IMR-90 (cell line): ENCODE results near the gene TRIP11. TPM values are rescaled to one million over a fixed set of nuclear protein-coding genes. Genes with fewer than 3 reads are reported as not detected.

Experiments used
- ATAC-seq: fragments of 200-7000 bp; cut with Tn5 transposase; 2 replicates; pipeline ENCODE4 v1.9.1; 2020; ENCODE audit warnings: low read depth, mild to moderate bottlenecking, moderate library complexity
- BruUV-seq: library from RNA; stranded (reverse); fragments of 400-500 nt; replicated peaks from 2 replicates; lab custom pipeline; 2021; lab: Mats Ljungman, UMichigan
- CTCF ChIA-PET: fragments of 300-600 bp; formaldehyde crosslinking; extraction: SDS; loops from one replicate; lab custom pipeline; 2021; ENCODE audit warnings: antibody characterized with exemption; lab: Yijun Ruan, JAX
- POLR2A ChIA-PET: fragments of 300-600 bp; sonication (Branson Sonifier 250); formaldehyde crosslinking; loops from one replicate; lab custom pipeline; 2022; ENCODE audit warnings: antibody characterized with exemption; ENCODE audit not compliant: unreplicated experiment; lab: Charles Lee
- DNase-seq: peaks from one replicate; pipeline ENCODE4 v3.0.0; 2013
- H2AFZ ChIP-seq: replicated peaks from 2 replicates; pipeline ENCODE3; 2013; ENCODE audit warnings: low read length, mild to moderate bottlenecking; ENCODE audit not compliant: poor library complexity
- H2AK5ac ChIP-seq: 2 replicates; pipeline ENCODE4 v1.6.1; 2013; ENCODE audit warnings: low read depth, low read length, inconsistent platforms
- H2AK9ac ChIP-seq: replicated peaks from 2 replicates; pipeline ENCODE3; 2013; ENCODE audit warnings: mild to moderate bottlenecking, low read depth, low read length, moderate library complexity; ENCODE audit not compliant: poor library complexity
- H2BK120ac ChIP-seq: 2 replicates; pipeline ENCODE4 v1.6.1; 2013; ENCODE audit warnings: low read depth, low read length, inconsistent platforms
- H2BK15ac ChIP-seq: 3 replicates; pipeline ENCODE4 v1.6.1; 2013; ENCODE audit warnings: low read depth, low read length, inconsistent platforms
- H2BK20ac ChIP-seq: 2 replicates; pipeline ENCODE4 v1.6.1; 2013; ENCODE audit warnings: low read depth, mild to moderate bottlenecking, inconsistent platforms, low read length, moderate library complexity
- H2BK5ac ChIP-seq: 2 replicates; pipeline ENCODE4 v1.6.1; 2013; ENCODE audit warnings: mild to moderate bottlenecking, low read depth, low read length, inconsistent platforms; ENCODE audit not compliant: poor library complexity, severe bottlenecking
- H3K14ac ChIP-seq: replicated peaks from 2 replicates; pipeline ENCODE4 v1.6.1; 2013; ENCODE audit warnings: low read depth, low read length, inconsistent platforms
- H3K18ac ChIP-seq: 2 replicates; pipeline ENCODE4 v1.6.1; 2013; ENCODE audit warnings: low read depth, low read length, control low read depth
- H3K23ac ChIP-seq: 2 replicates; pipeline ENCODE4 v1.6.1; 2013; ENCODE audit warnings: low read depth, low read length, inconsistent platforms
- H3K27ac ChIP-seq: 2 replicates; pipeline ENCODE4 v1.5.1; 2013; ENCODE audit warnings: mild to moderate bottlenecking, control low read depth, low read length; ENCODE audit not compliant: insufficient read depth
- H3K27me3 ChIP-seq: 2 replicates; pipeline ENCODE4 v1.6.1; 2013; ENCODE audit warnings: low read length; ENCODE audit not compliant: control insufficient read depth, insufficient read depth
- H3K36me3 ChIP-seq: 2 replicates; pipeline ENCODE4 v1.6.1; 2013; ENCODE audit warnings: low read length, mixed read lengths; ENCODE audit not compliant: control insufficient read depth, insufficient read depth
- H3K4ac ChIP-seq: 2 replicates; pipeline ENCODE4 v1.6.1; 2013; ENCODE audit warnings: low read depth, low read length, inconsistent platforms
- H3K4me1 ChIP-seq: 2 replicates; pipeline ENCODE4 v1.6.1; 2013; ENCODE audit warnings: low read length, mixed read lengths; ENCODE audit not compliant: control insufficient read depth, insufficient read depth
- H3K4me2 ChIP-seq: 2 replicates; pipeline ENCODE4 v1.6.1; 2013; ENCODE audit warnings: low read depth, mild to moderate bottlenecking, control low read depth, low read length, moderate library complexity
- H3K4me3 ChIP-seq: 2 replicates; pipeline ENCODE4 v1.5.1; 2013; ENCODE audit warnings: low read depth, mild to moderate bottlenecking, control low read depth, low read length, moderate library complexity; ENCODE audit not compliant: insufficient read depth
- H3K56ac ChIP-seq: 2 replicates; pipeline ENCODE4 v1.6.1; 2013; ENCODE audit warnings: low read length, inconsistent platforms; ENCODE audit not compliant: insufficient read depth; ENCODE audit errors: extremely low read depth
- H3K79me1 ChIP-seq, 2 experiments: 2 replicates each; pipeline ENCODE4 v1.6.1; 2013; ENCODE audit warnings: low read length in 2 of 2, inconsistent platforms in 1 of 2, low read depth in 1 of 2
- H3K9ac ChIP-seq: 2 replicates; pipeline ENCODE4 v1.6.1; 2013; ENCODE audit warnings: low read depth, low read length, control low read depth
- H3K9me1 ChIP-seq: 2 replicates; pipeline ENCODE4 v1.6.1; 2013; ENCODE audit warnings: low read length, inconsistent platforms; ENCODE audit not compliant: insufficient read depth
- H3K9me3 ChIP-seq: 2 replicates; pipeline ENCODE4 v1.6.1; 2013; ENCODE audit warnings: low read length; ENCODE audit not compliant: control insufficient read depth, insufficient read depth
- H4K20me1 ChIP-seq: 2 replicates; pipeline ENCODE4 v1.6.1; 2013; ENCODE audit warnings: low read length, inconsistent platforms; ENCODE audit not compliant: insufficient read depth
- H4K5ac ChIP-seq: 2 replicates; pipeline ENCODE4 v1.6.1; 2013; ENCODE audit warnings: mild to moderate bottlenecking, low read depth, low read length, control low read depth
- H4K8ac ChIP-seq, 2 experiments: 2 replicates each; pipeline ENCODE4 v1.6.1; 2013; ENCODE audit warnings: low read depth in 2 of 2, low read length in 2 of 2, control low read depth in 1 of 2, inconsistent platforms in 1 of 2
- H4K91ac ChIP-seq: 2 replicates; pipeline ENCODE4 v1.6.1; 2013; ENCODE audit warnings: low read depth, low read length, inconsistent platforms; ENCODE audit not compliant: insufficient read depth
- BHLHE40 ChIP-seq: fragments of 150-350 bp; IDR thresholded peaks from 2 replicates; pipeline ENCODE4 v1.6.1; 2016; ENCODE audit warnings: mild to moderate bottlenecking, low read depth, low read length
- CHD1 ChIP-seq: IDR thresholded peaks from 2 replicates; pipeline ENCODE4 v1.6.1; 2012; ENCODE audit warnings: low read depth, low read length, improper control_type of control experiment
- FOS ChIP-seq: fragments of 150-350 bp; IDR thresholded peaks from 2 replicates; pipeline ENCODE4 v1.6.1; 2016; ENCODE audit warnings: low read depth, low read length
- MAZ ChIP-seq: IDR thresholded peaks from 2 replicates; pipeline ENCODE4 v1.6.1; 2012; ENCODE audit warnings: low read depth, mild to moderate bottlenecking, low read length, improper control_type of control experiment, moderate library complexity, borderline replicate concordance
- MXI1 ChIP-seq: IDR thresholded peaks from 2 replicates; pipeline ENCODE4 v1.6.1; 2012; ENCODE audit warnings: low read depth, mild to moderate bottlenecking, low read length, moderate library complexity, borderline replicate concordance
- POLR2A ChIP-seq: IDR thresholded peaks from 2 replicates; pipeline ENCODE4 v1.6.1; 2012; ENCODE audit warnings: mild to moderate bottlenecking, low read depth, low read length
- RAD21 ChIP-seq: IDR thresholded peaks from 2 replicates; pipeline ENCODE4 v1.6.1; 2012; ENCODE audit warnings: low read length, improper control_type of control experiment
- RCOR1 ChIP-seq: IDR thresholded peaks from 2 replicates; pipeline ENCODE4 v1.6.1; 2012; ENCODE audit warnings: mild to moderate bottlenecking, low read length, improper control_type of control experiment; ENCODE audit not compliant: insufficient replicate concordance
- RFX5 ChIP-seq: IDR thresholded peaks from 2 replicates; pipeline ENCODE4 v1.8.0; 2012; ENCODE audit warnings: low read depth, mild to moderate bottlenecking, low read length, moderate library complexity
- SMC3 ChIP-seq: fragments of 150-350 bp; IDR thresholded peaks from 2 replicates; pipeline ENCODE4 v1.6.1; 2016; ENCODE audit warnings: low read depth, mild to moderate bottlenecking, antibody characterized with exemption, low read length, moderate library complexity
- WGBS, 2 experiments: methylation state at CpG; one replicate each; pipeline versions ENCODE4 v1.1.5 to v1.1.7; 2013; ENCODE audit warnings: missing lambda C conversion rate in 2 of 2; ENCODE audit not compliant: insufficient read length in 1 of 2; ENCODE audit errors: extremely low coverage in 2 of 2; 5-methylcytosine and 5-hydroxymethylcytosine counted together
- dilution Hi-C: fragments of 300-500 bp; cut with HindIII; formaldehyde crosslinking; loops from one replicate; pipeline ENCODE4 v1.14.3; 2018; ENCODE audit warnings: low sequenced_read_pairs; ENCODE audit not compliant: unreplicated experiment
- in situ Hi-C: fragments of 300-500 bp; cut with MboI; formaldehyde crosslinking; loops from 3 replicates; pipeline ENCODE4 v1.14.3; 2019; ENCODE audit warnings: low sequenced_read_pairs, inconsistent platforms, mixed read lengths
- intact Hi-C: fragments of 100-400 bp; cut with micrococcal nuclease; formaldehyde crosslinking; loops from 2 replicates; pipeline ENCODE4 v1.10.0; 2022
- polyA plus RNA-seq, 3 experiments: library from polyadenylated mRNA; depleted of rRNA; stranded (reverse); fragments of >200 nt; gene quantifications; 2 replicates each; pipeline ENCODE4 v1.2.3, GENCODE V29; 2012; ENCODE audit warnings: low replicate concordance in 1 of 3
- total RNA-seq: library from RNA; depleted of rRNA; stranded (reverse); fragments of >200 nt; gene quantifications from 2 replicates; pipeline ENCODE4 v1.2.3, GENCODE V29; 2012
- TF ChIP-seq, protein P1 (sequence below): fragments of 150-350 bp; IDR thresholded peaks from 2 replicates; pipeline ENCODE4 v1.6.1; 2016; ENCODE audit warnings: low read depth, mild to moderate bottlenecking, low read length, moderate library complexity, borderline replicate concordance
- TF ChIP-seq, protein P2 (sequence below): fragments of 150-350 bp; IDR thresholded peaks from 2 replicates; pipeline ENCODE4 v1.6.1; 2017; ENCODE audit warnings: mild to moderate bottlenecking, antibody characterized with exemption, low read length, low read depth

Gene TRIP11
- total and polyA plus RNA-seq, 2 of the 4 experiments (the other 2 are of a cell fraction), result 6.8 to 83.5 TPM

DNA sequence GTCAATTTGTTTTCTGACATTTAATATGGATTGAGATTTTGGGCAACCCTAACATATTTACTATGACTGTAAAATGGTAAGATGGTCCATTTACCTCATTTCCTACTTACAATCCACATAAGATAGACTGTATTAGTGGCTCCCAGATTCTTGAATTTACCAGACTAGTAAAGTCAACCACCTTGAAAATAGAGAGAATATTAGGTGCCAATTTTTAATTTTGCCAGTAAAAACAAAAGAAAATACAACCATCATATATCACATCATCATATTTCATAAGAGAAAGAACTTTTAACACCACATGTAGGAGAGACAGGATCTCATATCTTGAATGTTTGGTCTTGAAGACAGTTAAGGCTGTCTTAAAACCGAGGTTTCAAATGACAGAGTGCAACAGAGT lies 84.7 kb downstream of the TRIP11 start:
- Histone ChIP-seq H3K14ac (no peak overlapping the region), H4K5ac (no peak overlapping the region), H3K23ac (no peak overlapping the region), H3K9ac (no peak overlapping the region), H2AFZ (no peak overlapping the region), H3K36me3 (no peaks in the 10 kb centered on the region), H2BK20ac (no peak overlapping the region), H3K4me3 (no peak overlapping the region), H2BK15ac (no peak overlapping the region), H3K4me2 (no peak overlapping the region), H3K9me3 (no peaks in the 10 kb centered on the region), H3K56ac (no peak overlapping the region), H3K4ac (no peak overlapping the region), H3K79me1 (no peaks in the 10 kb centered on the region), H3K4me1 (no peaks in the 10 kb centered on the region; the same call in 1 of the 2 replicates), H2BK120ac (no peak overlapping the region), H2AK9ac (no peak overlapping the region), H2AK5ac (no peak overlapping the region), H2BK5ac (no peak overlapping the region), H3K27ac (no peak overlapping the region), H3K9me1 (peaks cover 6% of the 10 kb centered on the region; the same call in 1 of the 2 replicates), H4K20me1 (no peaks in the 10 kb centered on the region), H3K27me3 (peaks cover 2% of the 10 kb centered on the region; the same call in 1 of the 2 replicates), H4K8ac (no peak overlapping the region), H3K18ac (no peak overlapping the region), H4K91ac (no peak overlapping the region)
- ChIA-PET CTCF (no interaction called here), POLR2A (no interaction called here)
- no peak for TF ChIP-seq BHLHE40
- TF ChIP-seq CHD1, result no peak
- TF ChIP-seq SMC3, result no peak
- no peak for TF ChIP-seq MXI1
- TF ChIP-seq POLR2A, result no peak
- no peak for TF ChIP-seq RAD21
- no peak for TF ChIP-seq MAZ
- no peak for TF ChIP-seq FOS
- TF ChIP-seq, protein P1, sequence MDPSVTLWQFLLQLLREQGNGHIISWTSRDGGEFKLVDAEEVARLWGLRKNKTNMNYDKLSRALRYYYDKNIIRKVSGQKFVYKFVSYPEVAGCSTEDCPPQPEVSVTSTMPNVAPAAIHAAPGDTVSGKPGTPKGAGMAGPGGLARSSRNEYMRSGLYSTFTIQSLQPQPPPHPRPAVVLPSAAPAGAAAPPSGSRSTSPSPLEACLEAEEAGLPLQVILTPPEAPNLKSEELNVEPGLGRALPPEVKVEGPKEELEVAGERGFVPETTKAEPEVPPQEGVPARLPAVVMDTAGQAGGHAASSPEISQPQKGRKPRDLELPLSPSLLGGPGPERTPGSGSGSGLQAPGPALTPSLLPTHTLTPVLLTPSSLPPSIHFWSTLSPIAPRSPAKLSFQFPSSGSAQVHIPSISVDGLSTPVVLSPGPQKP, result no peak
- TF ChIP-seq, protein P2, sequence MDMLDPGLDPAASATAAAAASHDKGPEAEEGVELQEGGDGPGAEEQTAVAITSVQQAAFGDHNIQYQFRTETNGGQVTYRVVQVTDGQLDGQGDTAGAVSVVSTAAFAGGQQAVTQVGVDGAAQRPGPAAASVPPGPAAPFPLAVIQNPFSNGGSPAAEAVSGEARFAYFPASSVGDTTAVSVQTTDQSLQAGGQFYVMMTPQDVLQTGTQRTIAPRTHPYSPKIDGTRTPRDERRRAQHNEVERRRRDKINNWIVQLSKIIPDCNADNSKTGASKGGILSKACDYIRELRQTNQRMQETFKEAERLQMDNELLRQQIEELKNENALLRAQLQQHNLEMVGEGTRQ, result no peak
- no peak for TF ChIP-seq RCOR1
- no peak for TF ChIP-seq RFX5
- intact Hi-C loops (no loop called here), dilution Hi-C loops (no loop called here), in situ Hi-C loops (no loop called here)
- BruUV-seq, result no TSS peak
- ATAC-seq (no peak), DNase-seq (no peak)
- no CpG with 5 or more reads among the region's 1 CpG for WGBS, 2 experiments
